T-helper 9 cell (primary cell): ENCODE results near the gene ZNF587.
"Not testable (repeated sequence)": the region's sequence is repeated elsewhere in the genome, so short reads cannot be mapped to it uniquely, and the experiment has no call there.

Experiments used
- DNase-seq: peaks from one replicate; pipeline ENCODE4 v3.0.0-alpha.2; 2020

Gene ZNF587

GRCh38 chr19:57823155-57823554, 26.5 kb upstream of the ZNF587 start:
- not testable (repeated sequence) for DNase-seq

GRCh38 chr19:57823608-57824007, 26.1 kb upstream of the ZNF587 start:
- not testable (repeated sequence) for DNase-seq

- no peak for DNase-seq
These were observed 24.1 kb upstream of the ZNF587 start for GRCh38 chr19:57825511-57825910.

GRCh38 chr19:57829316-57829715, 20.3 kb upstream of the ZNF587 start:
- DNase-seq, result no peak

GRCh38 chr19:57830071-57830602, 19.5 kb upstream of the ZNF587 start, which contains the start of gene ZNF587B:
TSS of gene ZNF587B (plus strand) at chr19:57830299. CDS start at chr19:57830529, 230 bp downstream.
- DNase-seq, result peak; percentile 17

GRCh38 chr19:57836991-57837390, 12.7 kb upstream of the ZNF587 start:
- not testable (repeated sequence) for DNase-seq

GRCh38 chr19:57838622-57839191, 11.0 kb upstream of the ZNF587 start:
- not testable (repeated sequence) for DNase-seq

- no peak for DNase-seq
These were observed 8.4 kb upstream of the ZNF587 start for GRCh38 chr19:57841122-57841763.

- not testable (repeated sequence) for DNase-seq
These were observed 2.5 kb upstream of the ZNF587 start for GRCh38 chr19:57847164-57847563.

- DNase-seq, result not testable (repeated sequence)
These were observed 445 bp upstream of the ZNF587 start for GRCh38 chr19:57849162-57849665.

- DNase-seq, result no peak
These were observed 926 bp downstream of the ZNF587 start for GRCh38 chr19:57850553-57851017.

- DNase-seq, result not testable (repeated sequence)
These were observed 2.3 kb downstream of the ZNF587 start for GRCh38 chr19:57851812-57852603.

- DNase-seq, result not testable (repeated sequence)
These were observed 4.5 kb downstream of the ZNF587 start for GRCh38 chr19:57854117-57854516.

GRCh38 chr19:57862351-57862750, 12.7 kb downstream of the ZNF587 start:
- DNase-seq, result not testable (repeated sequence)

GRCh38 chr19:57867868-57868492, 18.3 kb downstream of the ZNF587 start:
- no peak for DNase-seq

GRCh38 chr19:57869655-57870054, 20.0 kb downstream of the ZNF587 start:
- DNase-seq, result not testable (repeated sequence)

GRCh38 chr19:57870225-57870624, 20.6 kb downstream of the ZNF587 start:
- DNase-seq, result no peak

GRCh38 chr19:57872450-57872849, 22.8 kb downstream of the ZNF587 start:
- DNase-seq, result no peak

- DNase-seq, result not testable (repeated sequence)
These were observed 24.5 kb downstream of the ZNF587 start for GRCh38 chr19:57873883-57874799.

GRCh38 chr19:57886046-57886445, 36.4 kb downstream of the ZNF587 start:
- no peak for DNase-seq

- no peak for DNase-seq
These were observed 37.7 kb downstream of the ZNF587 start for GRCh38 chr19:57887195-57887941.
